ENCODE results near the gene CASS4. TPM values are rescaled to one million over a fixed set of nuclear protein-coding genes. Genes with fewer than 3 reads are reported as not detected.

Gene CASS4
- total RNA-seq, 1 experiment from 2014 or later: 0.13 TPM

DNA sequence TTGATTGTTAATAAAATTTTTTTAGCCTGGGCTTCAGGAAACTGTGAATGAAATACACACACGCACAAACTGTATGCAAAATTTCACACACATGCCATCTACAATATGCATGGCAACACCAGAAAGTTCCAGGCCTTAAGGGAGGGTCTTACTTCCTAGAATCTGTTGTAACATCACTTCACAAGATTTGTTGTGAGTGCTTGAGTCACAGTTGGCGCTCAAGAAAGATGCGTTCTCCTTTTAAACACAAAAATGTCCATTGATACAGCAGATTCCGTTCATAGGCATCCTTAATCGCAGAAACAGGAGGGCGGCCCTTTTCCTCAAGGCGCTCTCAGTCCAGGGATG lies 55.9 kb downstream of the CASS4 start (continued):
- TF ChIP-seq, protein P1, sequence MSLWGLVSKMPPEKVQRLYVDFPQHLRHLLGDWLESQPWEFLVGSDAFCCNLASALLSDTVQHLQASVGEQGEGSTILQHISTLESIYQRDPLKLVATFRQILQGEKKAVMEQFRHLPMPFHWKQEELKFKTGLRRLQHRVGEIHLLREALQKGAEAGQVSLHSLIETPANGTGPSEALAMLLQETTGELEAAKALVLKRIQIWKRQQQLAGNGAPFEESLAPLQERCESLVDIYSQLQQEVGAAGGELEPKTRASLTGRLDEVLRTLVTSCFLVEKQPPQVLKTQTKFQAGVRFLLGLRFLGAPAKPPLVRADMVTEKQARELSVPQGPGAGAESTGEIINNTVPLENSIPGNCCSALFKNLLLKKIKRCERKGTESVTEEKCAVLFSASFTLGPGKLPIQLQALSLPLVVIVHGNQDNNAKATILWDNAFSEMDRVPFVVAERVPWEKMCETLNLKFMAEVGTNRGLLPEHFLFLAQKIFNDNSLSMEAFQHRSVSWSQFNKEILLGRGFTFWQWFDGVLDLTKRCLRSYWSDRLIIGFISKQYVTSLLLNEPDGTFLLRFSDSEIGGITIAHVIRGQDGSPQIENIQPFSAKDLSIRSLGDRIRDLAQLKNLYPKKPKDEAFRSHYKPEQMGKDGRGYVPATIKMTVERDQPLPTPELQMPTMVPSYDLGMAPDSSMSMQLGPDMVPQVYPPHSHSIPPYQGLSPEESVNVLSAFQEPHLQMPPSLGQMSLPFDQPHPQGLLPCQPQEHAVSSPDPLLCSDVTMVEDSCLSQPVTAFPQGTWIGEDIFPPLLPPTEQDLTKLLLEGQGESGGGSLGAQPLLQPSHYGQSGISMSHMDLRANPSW (CRISPR knock-in tag; conservative IDR thresholded peaks at IDR 0.05; ENCODE audit: low read depth): no peak
- TF ChIP-seq NFYB (CRISPR knock-in tag; conservative IDR thresholded peaks at IDR 0.05; ENCODE audit: low read depth) (no peak), ZNF219 (CRISPR knock-in tag; IDR thresholded peaks at IDR 0.05; ENCODE audit: borderline replicate concordance) (no peak)

DNA sequence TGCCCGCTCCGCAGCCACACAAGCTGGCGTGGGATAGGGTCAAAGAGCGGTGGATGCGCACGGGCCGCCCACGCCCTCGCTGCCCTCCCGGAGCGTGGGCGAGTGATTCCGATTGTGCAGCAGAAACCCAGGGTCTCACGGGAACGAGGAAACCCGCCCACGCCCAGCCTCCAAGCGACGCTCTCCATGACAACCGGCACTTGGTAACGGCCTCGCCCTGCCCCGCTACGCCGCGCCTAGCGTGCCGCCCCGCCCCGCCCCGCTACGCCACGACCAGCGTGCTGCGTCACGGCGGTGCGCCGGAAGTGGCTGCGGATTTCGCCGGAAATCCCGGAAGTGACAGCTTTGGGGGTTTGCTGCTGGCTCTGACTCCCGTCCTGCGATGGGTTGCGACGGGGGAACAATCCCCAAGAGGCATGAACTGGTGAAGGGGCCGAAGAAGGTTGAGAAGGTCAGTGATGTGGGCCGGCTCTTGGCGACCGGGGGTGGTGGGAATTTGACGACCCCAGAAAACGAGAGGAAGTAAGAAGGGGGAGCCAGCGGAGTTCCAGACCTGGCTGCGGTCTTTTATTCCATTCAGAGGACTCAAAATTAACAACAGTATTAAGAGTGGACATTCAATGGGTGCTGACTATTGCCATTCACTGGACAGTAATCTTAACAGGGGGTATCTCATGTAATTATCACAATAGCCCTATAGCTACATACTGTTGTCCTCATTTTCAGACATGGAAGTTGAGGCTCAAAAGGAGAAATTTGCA lies 56.4 kb downstream of the CASS4 start, which contains the start of gene RTF2:
Gene RTF2 (plus strand): TSS at position 312 of the 761 bp plus-strand sequence. CDS start 71 bp downstream, at position 383.
- ChIA-PET POLR2A (interaction anchor here (1.0 kb wide), 1 partner anchor 76 kb away, joined by 5 read pairs; the partner anchor contains the start of genes AURKA and CSTF1), CTCF (no interaction called here)
- no peaks in the 10 kb centered on the region for H3K9me3 Mint-ChIP-seq
- H3K27ac Mint-ChIP-seq: peak within 1 kb of the TSS; percentile 97
- DNase-seq (ENCODE audit: low spot score) (peak; percentile 93), ATAC-seq (peak; percentile 99)
- peak within 1 kb of the TSS; percentile 99 for H3K4me3 Mint-ChIP-seq
- H3K4me1 Mint-ChIP-seq: peaks cover 10% of the 10 kb centered on the region
- peaks cover 4% of the 10 kb centered on the region; the same call in 1 of the 2 replicates for H3K36me3 Mint-ChIP-seq
- H3K27me3 Mint-ChIP-seq (ENCODE audit: low read depth): peaks cover 10% of the 10 kb centered on the region
- TF ChIP-seq, protein P2, sequence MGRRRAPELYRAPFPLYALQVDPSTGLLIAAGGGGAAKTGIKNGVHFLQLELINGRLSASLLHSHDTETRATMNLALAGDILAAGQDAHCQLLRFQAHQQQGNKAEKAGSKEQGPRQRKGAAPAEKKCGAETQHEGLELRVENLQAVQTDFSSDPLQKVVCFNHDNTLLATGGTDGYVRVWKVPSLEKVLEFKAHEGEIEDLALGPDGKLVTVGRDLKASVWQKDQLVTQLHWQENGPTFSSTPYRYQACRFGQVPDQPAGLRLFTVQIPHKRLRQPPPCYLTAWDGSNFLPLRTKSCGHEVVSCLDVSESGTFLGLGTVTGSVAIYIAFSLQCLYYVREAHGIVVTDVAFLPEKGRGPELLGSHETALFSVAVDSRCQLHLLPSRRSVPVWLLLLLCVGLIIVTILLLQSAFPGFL (CRISPR knock-in tag; IDR thresholded peaks at IDR 0.05; ENCODE audit: borderline replicate concordance): no peak
- TF ChIP-seq, protein P3, sequence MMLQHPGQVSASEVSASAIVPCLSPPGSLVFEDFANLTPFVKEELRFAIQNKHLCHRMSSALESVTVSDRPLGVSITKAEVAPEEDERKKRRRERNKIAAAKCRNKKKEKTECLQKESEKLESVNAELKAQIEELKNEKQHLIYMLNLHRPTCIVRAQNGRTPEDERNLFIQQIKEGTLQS (CRISPR knock-in tag; conservative IDR thresholded peaks at IDR 0.05): no peak
- no peak for TF ChIP-seq TCF7 (CRISPR knock-in tag; IDR thresholded peaks at IDR 0.05; ENCODE audit: low read depth)
- TF ChIP-seq, protein P4, sequence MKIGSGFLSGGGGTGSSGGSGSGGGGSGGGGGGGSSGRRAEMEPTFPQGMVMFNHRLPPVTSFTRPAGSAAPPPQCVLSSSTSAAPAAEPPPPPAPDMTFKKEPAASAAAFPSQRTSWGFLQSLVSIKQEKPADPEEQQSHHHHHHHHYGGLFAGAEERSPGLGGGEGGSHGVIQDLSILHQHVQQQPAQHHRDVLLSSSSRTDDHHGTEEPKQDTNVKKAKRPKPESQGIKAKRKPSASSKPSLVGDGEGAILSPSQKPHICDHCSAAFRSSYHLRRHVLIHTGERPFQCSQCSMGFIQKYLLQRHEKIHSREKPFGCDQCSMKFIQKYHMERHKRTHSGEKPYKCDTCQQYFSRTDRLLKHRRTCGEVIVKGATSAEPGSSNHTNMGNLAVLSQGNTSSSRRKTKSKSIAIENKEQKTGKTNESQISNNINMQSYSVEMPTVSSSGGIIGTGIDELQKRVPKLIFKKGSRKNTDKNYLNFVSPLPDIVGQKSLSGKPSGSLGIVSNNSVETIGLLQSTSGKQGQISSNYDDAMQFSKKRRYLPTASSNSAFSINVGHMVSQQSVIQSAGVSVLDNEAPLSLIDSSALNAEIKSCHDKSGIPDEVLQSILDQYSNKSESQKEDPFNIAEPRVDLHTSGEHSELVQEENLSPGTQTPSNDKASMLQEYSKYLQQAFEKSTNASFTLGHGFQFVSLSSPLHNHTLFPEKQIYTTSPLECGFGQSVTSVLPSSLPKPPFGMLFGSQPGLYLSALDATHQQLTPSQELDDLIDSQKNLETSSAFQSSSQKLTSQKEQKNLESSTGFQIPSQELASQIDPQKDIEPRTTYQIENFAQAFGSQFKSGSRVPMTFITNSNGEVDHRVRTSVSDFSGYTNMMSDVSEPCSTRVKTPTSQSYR (CRISPR knock-in tag; IDR thresholded peaks at IDR 0.05): 0 out of 2 replicates have a peak, but pooled peaks have one; percentile 49
- TF ChIP-seq, protein P5, sequence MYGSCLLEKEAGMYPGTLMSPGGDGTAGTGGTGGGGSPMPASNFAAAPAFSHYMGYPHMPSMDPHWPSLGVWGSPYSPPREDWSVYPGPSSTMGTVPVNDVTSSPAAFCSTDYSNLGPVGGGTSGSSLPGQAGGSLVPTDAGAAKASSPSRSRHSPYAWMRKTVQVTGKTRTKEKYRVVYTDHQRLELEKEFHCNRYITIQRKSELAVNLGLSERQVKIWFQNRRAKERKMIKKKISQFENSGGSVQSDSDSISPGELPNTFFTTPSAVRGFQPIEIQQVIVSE (CRISPR knock-in tag; IDR thresholded peaks at IDR 0.05; ENCODE audit: borderline replicate concordance): no peak
- TF ChIP-seq, protein P6, sequence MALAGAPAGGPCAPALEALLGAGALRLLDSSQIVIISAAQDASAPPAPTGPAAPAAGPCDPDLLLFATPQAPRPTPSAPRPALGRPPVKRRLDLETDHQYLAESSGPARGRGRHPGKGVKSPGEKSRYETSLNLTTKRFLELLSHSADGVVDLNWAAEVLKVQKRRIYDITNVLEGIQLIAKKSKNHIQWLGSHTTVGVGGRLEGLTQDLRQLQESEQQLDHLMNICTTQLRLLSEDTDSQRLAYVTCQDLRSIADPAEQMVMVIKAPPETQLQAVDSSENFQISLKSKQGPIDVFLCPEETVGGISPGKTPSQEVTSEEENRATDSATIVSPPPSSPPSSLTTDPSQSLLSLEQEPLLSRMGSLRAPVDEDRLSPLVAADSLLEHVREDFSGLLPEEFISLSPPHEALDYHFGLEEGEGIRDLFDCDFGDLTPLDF (CRISPR knock-in tag; IDR thresholded peaks at IDR 0.05): 0 out of 2 replicates have a peak, but pooled peaks have one; percentile 21
- TF ChIP-seq, protein P7, sequence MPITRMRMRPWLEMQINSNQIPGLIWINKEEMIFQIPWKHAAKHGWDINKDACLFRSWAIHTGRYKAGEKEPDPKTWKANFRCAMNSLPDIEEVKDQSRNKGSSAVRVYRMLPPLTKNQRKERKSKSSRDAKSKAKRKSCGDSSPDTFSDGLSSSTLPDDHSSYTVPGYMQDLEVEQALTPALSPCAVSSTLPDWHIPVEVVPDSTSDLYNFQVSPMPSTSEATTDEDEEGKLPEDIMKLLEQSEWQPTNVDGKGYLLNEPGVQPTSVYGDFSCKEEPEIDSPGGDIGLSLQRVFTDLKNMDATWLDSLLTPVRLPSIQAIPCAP (CRISPR knock-in tag; IDR thresholded peaks at IDR 0.05): no peak
- TF ChIP-seq, protein P1 (CRISPR knock-in tag; conservative IDR thresholded peaks at IDR 0.05; ENCODE audit: low read depth): no peak
- TF ChIP-seq, protein P8, sequence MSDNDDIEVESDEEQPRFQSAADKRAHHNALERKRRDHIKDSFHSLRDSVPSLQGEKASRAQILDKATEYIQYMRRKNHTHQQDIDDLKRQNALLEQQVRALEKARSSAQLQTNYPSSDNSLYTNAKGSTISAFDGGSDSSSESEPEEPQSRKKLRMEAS (CRISPR knock-in tag; IDR thresholded peaks at IDR 0.05): peak; percentile 75
- peak; percentile 98 for TF ChIP-seq CREM (CRISPR knock-in tag; IDR thresholded peaks at IDR 0.05)
- TF ChIP-seq ETV6 (CRISPR knock-in tag; IDR thresholded peaks at IDR 0.05): peak; percentile 73
- TF ChIP-seq, protein P9, sequence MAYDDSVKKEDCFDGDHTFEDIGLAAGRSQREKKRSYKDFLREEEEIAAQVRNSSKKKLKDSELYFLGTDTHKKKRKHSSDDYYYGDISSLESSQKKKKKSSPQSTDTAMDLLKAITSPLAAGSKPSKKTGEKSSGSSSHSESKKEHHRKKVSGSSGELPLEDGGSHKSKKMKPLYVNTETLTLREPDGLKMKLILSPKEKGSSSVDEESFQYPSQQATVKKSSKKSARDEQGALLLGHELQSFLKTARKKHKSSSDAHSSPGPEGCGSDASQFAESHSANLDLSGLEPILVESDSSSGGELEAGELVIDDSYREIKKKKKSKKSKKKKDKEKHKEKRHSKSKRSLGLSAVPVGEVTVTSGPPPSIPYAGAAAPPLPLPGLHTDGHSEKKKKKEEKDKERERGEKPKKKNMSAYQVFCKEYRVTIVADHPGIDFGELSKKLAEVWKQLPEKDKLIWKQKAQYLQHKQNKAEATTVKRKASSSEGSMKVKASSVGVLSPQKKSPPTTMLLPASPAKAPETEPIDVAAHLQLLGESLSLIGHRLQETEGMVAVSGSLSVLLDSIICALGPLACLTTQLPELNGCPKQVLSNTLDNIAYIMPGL (CRISPR knock-in tag; IDR thresholded peaks at IDR 0.05): peak; percentile 58; the same call in 1 of the 2 replicates
- TF ChIP-seq FOXK1 (CRISPR knock-in tag; IDR thresholded peaks at IDR 0.05): peak; percentile 96
- TF ChIP-seq KAT7 (CRISPR knock-in tag; IDR thresholded peaks at IDR 0.05; ENCODE audit: borderline replicate concordance): no peak
- peak; percentile 85; the same call in 1 of the 2 replicates for TF ChIP-seq ATF1 (CRISPR knock-in tag; IDR thresholded peaks at IDR 0.05)
- TF ChIP-seq GABPB1 (CRISPR knock-in tag; IDR thresholded peaks at IDR 0.05): peak; percentile 93
